Neural progenitor cell (in vitro differentiated cells): ENCODE measurements around the gene SOD3.

Experiments used
- EZH2 ChIP-seq: fragments of 200-600 bp; sonication (generic); IDR thresholded peaks from 2 replicates; pipeline ENCODE4 v1.6.1; 2017; ENCODE audit warnings: antibody characterized with exemption, mild to moderate bottlenecking, moderate library complexity
- TF ChIP-seq, protein P1 (sequence below): fragments of 200-600 bp; sonication (generic); IDR thresholded peaks from 2 replicates; pipeline ENCODE4 v1.5.1; 2017; ENCODE audit warnings: antibody characterized with exemption, mild to moderate bottlenecking

DNA sequence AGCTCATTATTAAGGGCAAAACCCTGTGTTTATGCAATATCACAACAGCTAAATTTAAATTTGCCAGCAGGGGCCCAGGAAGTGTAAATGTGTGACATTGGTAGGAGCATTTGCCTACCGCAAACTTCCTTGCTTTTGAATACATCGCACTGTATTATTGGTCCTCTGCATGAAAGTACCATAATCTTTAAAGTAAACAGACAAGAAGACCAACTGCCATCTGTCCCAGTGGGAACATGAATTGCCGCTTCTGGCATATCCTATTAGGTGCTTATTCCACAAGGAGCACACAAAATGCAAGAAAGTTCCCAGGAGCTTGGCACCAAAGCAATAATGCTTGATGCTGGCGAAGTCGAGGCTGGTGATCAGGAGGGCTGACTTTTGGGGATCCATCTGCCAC lies 51.3 kb downstream of the SOD3 start:
- TF ChIP-seq, protein P1, sequence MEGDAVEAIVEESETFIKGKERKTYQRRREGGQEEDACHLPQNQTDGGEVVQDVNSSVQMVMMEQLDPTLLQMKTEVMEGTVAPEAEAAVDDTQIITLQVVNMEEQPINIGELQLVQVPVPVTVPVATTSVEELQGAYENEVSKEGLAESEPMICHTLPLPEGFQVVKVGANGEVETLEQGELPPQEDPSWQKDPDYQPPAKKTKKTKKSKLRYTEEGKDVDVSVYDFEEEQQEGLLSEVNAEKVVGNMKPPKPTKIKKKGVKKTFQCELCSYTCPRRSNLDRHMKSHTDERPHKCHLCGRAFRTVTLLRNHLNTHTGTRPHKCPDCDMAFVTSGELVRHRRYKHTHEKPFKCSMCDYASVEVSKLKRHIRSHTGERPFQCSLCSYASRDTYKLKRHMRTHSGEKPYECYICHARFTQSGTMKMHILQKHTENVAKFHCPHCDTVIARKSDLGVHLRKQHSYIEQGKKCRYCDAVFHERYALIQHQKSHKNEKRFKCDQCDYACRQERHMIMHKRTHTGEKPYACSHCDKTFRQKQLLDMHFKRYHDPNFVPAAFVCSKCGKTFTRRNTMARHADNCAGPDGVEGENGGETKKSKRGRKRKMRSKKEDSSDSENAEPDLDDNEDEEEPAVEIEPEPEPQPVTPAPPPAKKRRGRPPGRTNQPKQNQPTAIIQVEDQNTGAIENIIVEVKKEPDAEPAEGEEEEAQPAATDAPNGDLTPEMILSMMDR: no peak
- TF ChIP-seq EZH2: no peak
